Activated CD4-positive, alpha-beta T cell treated with anti-CD3 and anti-CD28 coated beads for 1 hour (primary cell): Measurements from ENCODE around the gene LCN2.

Experiments used
- DNase-seq: peaks from one replicate; pipeline ENCODE4 v3.0.0-alpha.2; 2020

The LCN2 gene

DNA sequence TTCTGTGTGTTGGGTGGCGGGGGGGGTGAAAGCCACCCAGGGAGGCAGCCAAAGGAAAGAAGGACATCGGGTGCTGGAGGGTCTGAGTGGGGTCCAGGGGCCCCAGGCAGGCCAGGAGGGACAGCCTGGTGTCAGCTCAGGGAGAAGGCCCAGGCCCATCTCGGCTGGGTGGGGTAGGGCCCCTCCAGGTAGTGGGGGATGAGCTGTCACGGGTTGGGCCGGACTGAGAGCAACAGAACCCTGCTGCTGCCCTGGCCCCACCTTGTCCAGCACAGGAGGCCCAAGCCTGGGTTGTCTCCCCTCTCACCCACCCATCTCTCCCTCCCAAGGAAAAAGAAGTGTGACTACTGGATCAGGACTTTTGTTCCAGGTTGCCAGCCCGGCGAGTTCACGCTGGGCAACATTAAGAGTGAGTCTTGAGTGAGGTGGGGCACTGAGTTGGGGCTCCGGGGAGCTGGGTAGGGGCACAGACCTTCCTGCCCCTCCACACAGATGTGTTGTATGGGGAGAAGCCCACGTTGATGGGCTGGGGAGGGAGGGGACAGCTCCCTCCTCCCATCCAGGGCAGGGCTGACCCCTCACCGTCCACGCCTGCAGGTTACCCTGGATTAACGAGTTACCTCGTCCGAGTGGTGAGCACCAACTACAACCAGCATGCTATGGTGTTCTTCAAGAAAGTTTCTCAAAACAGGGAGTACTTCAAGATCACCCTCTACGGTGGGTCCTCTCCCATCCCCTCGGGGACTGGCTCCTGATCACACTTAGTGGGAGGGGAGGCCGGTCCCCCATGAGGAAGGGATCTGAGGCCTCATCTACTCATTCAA is 2.3 kb downstream of the LCN2 start:
- DNase-seq, result no peak

- DNase-seq, result no peak
Observed at GRCh38 chr9:128152133-128153059, 3.1 kb downstream of the LCN2 start.

DNA sequence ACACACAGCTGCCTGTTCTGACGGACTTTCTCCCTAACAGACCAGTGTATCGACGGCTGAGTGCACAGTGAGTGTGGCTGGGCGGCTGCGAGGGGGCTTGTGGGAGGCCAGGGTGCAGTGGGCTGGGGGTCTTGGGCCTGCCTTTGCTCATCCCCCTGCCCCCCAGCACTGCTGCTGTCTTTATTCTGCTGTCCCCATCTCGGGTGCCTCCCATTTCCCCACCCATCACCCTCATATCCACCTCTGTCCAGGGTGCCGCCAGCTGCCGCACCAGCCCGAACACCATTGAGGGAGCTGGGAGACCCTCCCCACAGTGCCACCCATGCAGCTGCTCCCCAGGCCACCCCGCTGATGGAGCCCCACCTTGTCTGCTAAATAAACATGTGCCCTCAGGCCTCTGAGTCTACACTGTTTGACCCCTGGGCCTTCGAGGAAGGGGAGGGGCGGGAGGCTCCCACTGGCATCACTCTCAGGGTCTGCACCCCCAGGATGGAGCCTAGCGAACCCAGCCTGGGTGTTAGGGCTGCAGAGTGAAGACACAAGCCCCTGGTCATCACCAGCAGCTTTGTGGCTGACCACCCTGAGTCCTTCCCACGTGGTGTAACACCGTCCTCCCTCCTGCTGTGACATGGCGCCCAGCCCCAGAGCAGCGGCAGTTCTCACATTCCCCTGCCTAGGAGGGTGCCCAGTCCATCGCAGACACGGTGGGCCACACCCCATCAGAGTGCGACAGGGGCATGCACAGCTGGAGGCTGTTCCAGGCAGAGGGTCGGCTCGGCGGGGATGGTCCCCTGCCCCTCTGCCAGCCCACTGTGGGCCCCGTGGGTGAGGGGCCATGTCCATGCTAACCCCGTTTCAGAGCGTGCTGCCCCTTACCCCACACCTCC is 4.0 kb downstream of the LCN2 start:
- no peak for DNase-seq

- DNase-seq, result no peak
Observed at GRCh38 chr9:128153947-128154695, 4.9 kb downstream of the LCN2 start.

DNA sequence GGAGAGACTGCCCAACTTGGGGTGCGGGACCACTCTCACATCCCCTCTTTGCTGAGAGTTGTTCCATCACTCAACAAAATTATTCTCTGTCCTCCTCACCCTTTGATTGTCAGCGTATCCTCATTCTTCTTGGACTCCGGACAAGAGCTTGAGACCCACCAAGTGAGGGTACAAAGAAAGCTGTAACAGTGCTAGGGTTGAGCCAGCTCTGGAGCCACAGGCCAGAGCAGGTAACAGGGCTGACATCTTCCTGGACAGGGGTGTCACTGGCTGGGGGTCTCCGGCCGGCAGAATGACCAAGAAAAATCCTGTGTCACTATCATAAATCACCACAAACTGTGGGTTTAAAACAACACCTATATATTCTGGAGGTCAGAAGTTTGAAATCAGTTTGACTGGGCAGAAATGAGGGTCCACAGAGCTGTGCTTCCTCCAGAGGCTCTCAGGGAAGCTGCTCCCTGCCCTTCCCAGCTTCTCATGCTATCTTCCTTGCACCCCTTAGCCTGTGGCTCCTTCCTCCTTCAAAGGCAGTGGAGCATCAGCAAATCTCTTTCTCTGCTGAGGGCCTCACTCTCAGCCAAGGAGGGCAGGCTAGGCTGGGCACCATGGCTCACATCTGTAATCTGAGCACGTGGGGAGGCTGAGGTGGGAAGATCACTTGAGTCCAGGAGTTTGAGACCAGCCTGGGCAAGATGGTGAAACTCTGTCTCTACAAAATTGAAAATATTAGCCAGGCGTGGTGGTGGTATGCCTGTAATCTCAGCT is 6.7 kb downstream of the LCN2 start:
- DNase-seq, result no peak

GRCh38 chr9:128159522-128159783 is 10.2 kb downstream of the LCN2 start:
- peak; percentile 17 for DNase-seq

- DNase-seq, result peak; percentile 89
Observed at GRCh38 chr9:128159784-128160602, 10.7 kb downstream of the LCN2 start, which contains the start of gene BBLN. Gene BBLN (plus strand): TSS chr9:128160265. CDS start chr9:128160408, 143 bp downstream.

- DNase-seq, result peak; percentile 16
Observed at GRCh38 chr9:128160603-128160987, 11.3 kb downstream of the LCN2 start.

DNA sequence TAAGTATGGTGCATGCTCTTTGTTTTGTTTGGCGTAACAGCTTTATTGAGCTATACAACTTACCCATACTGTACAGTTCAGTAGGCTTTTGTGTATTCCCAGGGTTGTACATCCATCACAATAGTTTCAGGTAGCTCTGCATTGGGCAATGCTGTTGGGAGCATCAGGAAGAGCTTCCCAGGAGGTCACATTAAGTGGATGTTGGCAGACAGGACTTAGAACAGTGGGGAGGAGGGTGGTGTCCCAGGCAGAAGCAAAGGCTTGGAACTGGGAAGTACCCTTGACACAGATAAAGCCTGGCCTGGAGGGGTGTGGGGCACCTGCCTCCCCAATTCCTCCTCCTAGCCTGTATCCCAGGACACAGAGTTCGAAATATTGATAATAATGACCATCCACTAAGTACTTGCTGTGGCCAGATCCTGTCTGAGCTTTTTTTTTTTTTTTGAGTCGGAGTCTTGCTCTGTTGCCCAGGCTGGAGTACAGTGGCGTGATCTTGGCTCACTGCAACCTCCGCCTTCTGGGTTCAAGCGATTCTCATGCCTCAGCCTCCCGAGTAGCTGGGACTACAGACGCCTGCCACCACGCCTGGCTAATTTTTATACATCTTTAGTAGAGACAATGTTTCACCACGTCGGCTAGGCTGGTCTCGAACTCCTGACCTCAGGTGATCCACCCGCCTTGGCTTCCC is 12.1 kb downstream of the LCN2 start:
- no peak for DNase-seq

- DNase-seq, result no peak
Observed at GRCh38 chr9:128162215-128163026, 13.2 kb downstream of the LCN2 start.

DNA sequence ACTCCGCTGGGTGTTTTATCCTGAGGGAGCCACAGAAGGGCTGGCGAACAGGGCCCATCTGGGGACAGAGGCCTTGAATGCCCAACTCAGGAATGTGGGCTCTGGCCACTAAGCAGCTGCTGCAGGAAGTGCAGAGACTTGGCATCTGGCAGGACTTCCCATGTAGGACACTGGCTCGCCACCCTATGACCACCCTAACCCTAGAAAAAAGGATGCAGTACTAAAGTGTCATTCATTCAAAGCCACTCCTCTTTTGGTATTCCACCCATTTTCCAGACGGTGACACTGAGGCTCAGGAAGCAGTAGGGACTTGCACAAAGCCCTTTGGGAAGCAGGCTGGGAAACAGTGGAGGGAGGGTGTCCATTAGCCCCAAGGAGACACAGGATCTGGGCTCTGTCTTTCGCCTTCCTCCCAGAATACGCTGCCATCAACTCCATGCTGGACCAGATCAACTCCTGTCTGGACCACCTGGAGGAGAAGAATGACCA is 13.8 kb downstream of the LCN2 start:
- no peak for DNase-seq

GRCh38 chr9:128163523-128164306 is 14.5 kb downstream of the LCN2 start:
- DNase-seq, result no peak

GRCh38 chr9:128164307-128164885 is 15.1 kb downstream of the LCN2 start:
- no peak for DNase-seq

DNA sequence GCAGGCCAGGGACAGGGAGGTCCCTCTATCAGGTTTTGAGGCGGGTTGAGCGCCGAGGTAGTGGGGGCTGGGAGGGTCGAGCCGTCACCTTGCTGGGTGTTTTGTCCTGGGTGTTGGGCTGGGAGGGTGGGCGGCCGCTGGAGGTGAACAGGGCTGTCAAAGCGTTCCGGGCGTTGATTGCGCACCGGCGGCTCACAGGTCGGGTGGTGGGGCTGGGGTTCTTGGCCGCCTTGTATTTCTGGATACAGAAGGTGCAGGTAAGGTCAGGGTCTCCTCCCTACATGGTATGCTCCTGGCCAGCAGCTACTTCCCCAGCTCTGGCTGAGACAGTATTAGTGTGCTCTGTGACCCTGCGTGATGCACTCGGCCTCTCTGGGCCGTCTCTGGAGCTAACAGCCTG is 16.9 kb downstream of the LCN2 start:
- DNase-seq, result no peak

DNA sequence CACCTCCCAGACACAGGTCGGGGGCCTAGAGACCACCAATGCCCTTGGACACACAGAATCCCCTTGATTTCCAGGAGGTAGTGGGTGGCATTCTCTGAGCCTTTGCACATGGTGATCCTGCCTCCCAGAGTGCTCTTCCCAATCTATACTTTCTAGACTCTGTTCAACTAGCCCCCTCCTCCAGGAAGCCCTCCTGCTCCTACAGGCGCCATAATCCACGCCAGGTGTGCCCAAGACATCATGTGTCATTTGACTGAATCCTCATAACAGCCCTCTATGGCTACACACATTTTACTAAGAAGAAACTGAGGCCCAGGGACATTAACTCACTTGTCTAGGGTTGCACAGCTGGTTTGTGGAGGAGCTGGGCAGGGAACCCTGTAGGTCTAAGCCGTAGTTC is 18.0 kb downstream of the LCN2 start:
- DNase-seq, result no peak

DNA sequence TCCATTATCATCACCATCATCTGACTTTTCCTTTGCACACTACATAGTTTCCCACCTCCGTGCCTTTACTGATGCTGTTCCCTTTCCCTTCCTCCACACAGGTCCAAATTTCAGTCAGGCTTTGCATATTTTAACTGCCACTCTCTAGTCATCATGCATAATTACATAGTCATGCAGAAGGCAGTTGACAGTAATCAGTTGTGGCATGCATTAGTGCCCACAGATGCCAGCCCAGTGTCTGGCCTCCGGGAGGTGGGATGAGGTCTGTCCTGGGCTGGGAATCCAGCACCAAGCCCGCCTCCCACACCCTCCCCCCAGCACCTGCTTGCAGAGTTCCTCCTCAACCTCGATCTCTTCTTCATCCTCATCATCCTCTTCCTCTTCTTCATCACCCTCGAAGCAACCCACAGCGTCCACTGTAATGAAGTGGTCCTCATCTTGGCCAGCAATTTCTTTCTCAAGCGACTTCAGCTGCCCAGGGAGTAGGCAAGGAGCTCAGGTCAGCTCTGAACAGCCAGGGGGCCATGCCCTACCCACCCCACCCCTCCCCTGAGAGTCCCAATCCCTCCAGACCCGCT is 19.6 kb downstream of the LCN2 start:
- no peak for DNase-seq

DNA sequence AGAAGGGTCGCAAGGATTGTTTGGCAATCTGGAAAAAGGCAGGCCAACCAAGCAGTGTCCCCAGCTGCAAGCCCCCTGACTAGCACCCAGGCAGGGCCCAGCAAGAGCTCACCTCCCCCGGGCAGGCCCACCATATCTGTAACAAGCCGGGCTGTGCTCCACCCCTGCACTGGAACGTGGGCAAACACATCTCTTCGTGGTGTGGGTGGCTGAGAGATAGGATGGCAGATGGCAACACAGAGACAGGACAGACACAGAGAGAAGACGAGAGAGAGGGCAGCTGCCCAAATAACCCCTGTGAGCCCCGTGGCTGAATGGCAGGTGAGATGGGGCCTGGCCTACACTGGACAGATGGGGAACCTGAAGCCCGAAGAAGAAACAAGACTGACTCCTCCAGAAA is 20.2 kb downstream of the LCN2 start:
- DNase-seq, result no peak
